Naive thymus-derived CD8-positive, alpha-beta T cell (primary cell): ENCODE results near the gene FOXK1. TPM values are rescaled to one million over a fixed set of nuclear protein-coding genes. Genes with fewer than 3 reads are reported as not detected.
A peak's percentile ranks its signal among the peaks of the same experiment; 100 is the strongest.
"Not testable (repeated sequence)": the region's sequence is repeated elsewhere in the genome, so short reads cannot be mapped to it uniquely, and the experiment has no call there.

Experiments used
- ATAC-seq, 2 donors: fragments of 150-1000 bp; cut with Tn5 transposase in 1 of 2; sonication (Bioruptor Pico), chemical (Tn5 transposase) in 1 of 2; 1 replicate in 1 of 2; 2 replicates in 1 of 2; pipeline ENCODE4 v1.10.0; 2021; ENCODE audit warnings: mild to moderate bottlenecking in 2 of 2, moderate library complexity in 2 of 2
- POLR2A ChIA-PET: fragments of 350-600 bp; sonication (Branson Sonifier 250); formaldehyde crosslinking; loops from one replicate; lab custom pipeline; 2021; ENCODE audit warnings: antibody characterized with exemption; lab: Charles Lee
- DNase-seq, 10 donors: peaks; one replicate each; pipeline versions ENCODE4 v3.0.0 to v3.0.0-alpha.2; 2020 to 2022
- H3K27ac Mint-ChIP-seq, 10 donors: one replicate each; pipeline ENCODE4 v1.8.0; 2020 to 2022; ENCODE audit warnings: mild to moderate bottlenecking in 10 of 10, mixed read lengths in 10 of 10, moderate library complexity in 4 of 10, inconsistent platforms in 1 of 10
- H3K27me3 Mint-ChIP-seq, 5 donors: one replicate each; pipeline ENCODE4 v1.8.0; 2021 to 2022; ENCODE audit warnings: mixed read lengths in 5 of 5
- H3K36me3 Mint-ChIP-seq, 3 donors: one replicate each; pipeline ENCODE4 v1.8.0; 2020 to 2022; ENCODE audit warnings: mixed read lengths in 3 of 3, mild to moderate bottlenecking in 2 of 3, inconsistent platforms in 1 of 3
- H3K4me1 Mint-ChIP-seq, 4 donors: one replicate each; pipeline ENCODE4 v1.8.0; 2021 to 2022; ENCODE audit warnings: mixed read lengths in 4 of 4
- H3K4me3 Mint-ChIP-seq, 10 donors: one replicate each; pipeline ENCODE4 v1.8.0; 2020 to 2022; ENCODE audit warnings: mild to moderate bottlenecking in 10 of 10, mixed read lengths in 10 of 10, moderate library complexity in 6 of 10, inconsistent platforms in 1 of 10
- H3K9me3 Mint-ChIP-seq, 9 donors: one replicate each; pipeline ENCODE4 v1.8.0; 2020 to 2022; ENCODE audit warnings: mixed read lengths in 9 of 9, mild to moderate bottlenecking in 3 of 9, inconsistent platforms in 1 of 9, moderate library complexity in 1 of 9
- polyA plus RNA-seq, 3 donors: library from polyadenylated mRNA; unstranded; fragments of 300-500 nt; fragmentation: Illumina TruSeq; gene quantifications; one replicate each; pipeline ENCODE4 v1.2.3, GENCODE V29; 2021
- total RNA-seq, 8 experiments: library from RNA in 2 of 8; stranded (reverse) in 2 of 8; gene quantifications; one replicate each; pipeline ENCODE4 v1.2.3 and lab custom pipeline; 2021 to 2026

The FOXK1 gene
- total and polyA plus RNA-seq, 5 experiments from 2014 or later = 2.3 to 78.5 (median 5.6) TPM

DNA sequence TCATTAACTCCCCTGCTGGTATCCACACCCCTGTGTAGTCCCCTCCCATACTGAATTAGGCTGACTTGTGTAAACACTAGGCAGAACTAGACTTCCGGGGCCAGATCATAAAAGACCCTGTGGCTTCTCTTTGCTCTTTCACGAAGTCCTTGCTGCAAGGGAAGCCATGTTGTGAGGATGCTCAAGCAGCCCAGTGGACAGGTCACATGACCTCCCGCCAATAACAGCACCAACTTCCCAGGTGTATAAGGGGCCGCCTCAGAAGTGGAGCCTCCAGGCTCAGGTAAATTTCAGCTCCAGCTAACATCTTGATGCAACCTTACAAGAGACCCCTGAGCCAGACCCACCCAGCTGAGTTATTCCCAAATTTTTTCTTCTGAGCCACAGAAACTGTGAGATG, 11.3 kb upstream of the FOXK1 start:
- no peak for DNase-seq
- Mint-ChIP-seq H3K9me3 (peaks cover 0 to 19% (median 0%) of the 10 kb centered on the region in 9 donors), H3K4me3 (no peak overlapping the region), H3K27me3 (peaks cover 0 to 6% (median 0%) of the 10 kb centered on the region in 5 donors), H3K27ac (no peak overlapping the region), H3K4me1 (no peaks in the 10 kb centered on the region), H3K36me3 (no peaks in the 10 kb centered on the region)
- POLR2A ChIA-PET = no interaction called here
- no peak for ATAC-seq

GRCh38 chr7:4675771-4676367, 6.2 kb upstream of the FOXK1 start:
- Mint-ChIP-seq H3K27me3 (peaks cover 0 to 4% (median 0%) of the 10 kb centered on the region in 5 donors), H3K27ac (no peak overlapping the region), H3K36me3 (no peaks in the 10 kb centered on the region), H3K9me3 (peaks cover 0 to 16% (median 0%) of the 10 kb centered on the region in 9 donors), H3K4me3 (no peak overlapping the region), H3K4me1 (peaks cover 0 to 5% (median under 1%) of the 10 kb centered on the region in 4 donors)
- DNase-seq (no peak), ATAC-seq (no peak)
- POLR2A ChIA-PET = interaction anchor here (0.8 kb wide), 1 partner anchor 33 kb away, joined by 4 read pairs; no protein-coding TSS in a partner anchor

DNA sequence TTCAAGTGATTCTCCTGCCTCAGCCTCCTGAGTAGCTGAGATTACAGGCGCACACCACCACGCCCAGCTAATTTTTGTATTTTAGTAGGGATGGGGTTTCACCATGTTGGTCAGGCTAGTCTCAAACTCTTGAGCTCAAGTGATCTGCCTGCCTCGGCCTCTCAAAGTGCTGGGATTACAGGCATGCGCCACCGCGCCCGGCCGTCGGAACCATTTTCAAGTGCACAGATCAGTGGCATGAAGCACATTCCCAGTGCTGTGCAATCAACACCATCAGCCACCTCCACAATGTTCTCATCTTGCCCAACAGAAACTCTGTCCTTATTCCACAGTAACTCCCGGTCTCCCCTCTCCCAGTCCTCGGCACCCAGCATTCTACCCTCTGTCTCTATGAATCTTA, 4.6 kb upstream of the FOXK1 start:
- H3K27ac Mint-ChIP-seq, ATAC-seq, H3K4me1 Mint-ChIP-seq: not testable (repeated sequence)

DNA sequence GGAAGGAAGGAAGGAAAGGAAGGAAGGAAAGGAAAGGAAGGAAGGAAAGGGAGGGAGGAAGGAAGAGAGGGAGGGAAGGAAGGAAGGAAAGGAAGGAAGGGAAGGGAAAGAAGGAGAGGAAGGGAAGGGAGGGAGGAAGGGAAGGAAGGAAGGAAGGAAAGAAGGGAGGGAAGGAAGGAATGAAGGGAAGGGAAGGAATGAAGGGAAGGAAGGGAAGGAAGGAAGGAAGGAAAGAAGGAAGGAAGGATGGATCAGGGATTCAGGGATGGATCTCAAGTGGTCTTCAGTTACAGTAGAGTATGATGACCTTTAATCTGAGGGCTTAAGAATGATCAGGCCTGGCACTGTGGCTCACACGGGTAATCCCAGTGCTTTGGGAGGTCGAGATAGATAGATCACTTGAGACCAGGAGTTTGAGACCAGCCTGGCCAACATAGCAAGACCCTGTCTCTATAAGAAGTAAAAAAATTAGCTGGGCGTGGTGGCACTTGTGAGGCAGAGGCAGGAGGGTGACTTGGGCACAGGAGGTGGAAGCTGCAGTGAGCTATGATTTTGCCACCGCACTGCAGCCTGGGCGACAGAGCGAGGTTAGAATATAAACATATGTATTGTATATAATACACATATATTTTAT, 760 bp upstream of the FOXK1 start:
- Mint-ChIP-seq H3K36me3 (peaks cover 0 to 12% (median 5%) of the 10 kb centered on the region in 3 donors), H3K4me3 (peak overlapping the region; percentile 81 to 95 (median 90)), H3K27ac (peak overlapping the region; percentile 72 to 98 (median 92)), H3K9me3 (no peaks in the 10 kb centered on the region), H3K4me1 (peaks cover 18 to 32% (median 27%) of the 10 kb centered on the region in 4 donors), H3K27me3 (no peaks in the 10 kb centered on the region)
- DNase-seq (peak in 1 of 10 donors; percentile 9), ATAC-seq (peak; percentile 4 to 14)
- POLR2A ChIA-PET = interaction anchor here (0.6 to 8.9 kb wide), 8 partner anchors 8 to 94 kb away, joined by 3 to 198 read pairs (median 6); partner anchors contain the start of gene AP5Z1

More for the DNA sequence above, 4.6 kb upstream of the FOXK1 start:
- H3K4me3 Mint-ChIP-seq, DNase-seq, H3K36me3 Mint-ChIP-seq, H3K27me3 Mint-ChIP-seq: not testable (repeated sequence)
- POLR2A ChIA-PET = interaction anchor here (0.6 to 1.3 kb wide), 2 partner anchors 36 to 403 kb away, joined by 4 read pairs; no protein-coding TSS in a partner anchor
- peaks cover 0 to 14% (median 0%) of the 10 kb centered on the region in 9 donors for H3K9me3 Mint-ChIP-seq

- Mint-ChIP-seq H3K4me1 (peaks cover 20 to 44% (median 38%) of the 10 kb centered on the region in 4 donors), H3K27ac (peak overlapping the region in 5 of 10 donors; percentile 73 to 99 (median 79)), H3K36me3 (peaks cover 0 to 18% (median 5%) of the 10 kb centered on the region in 3 donors), H3K27me3 (no peaks in the 10 kb centered on the region), H3K9me3 (no peaks in the 10 kb centered on the region), H3K4me3 (peak overlapping the region; percentile 41 to 99 (median 97))
- ATAC-seq (peak; percentile 29 to 32), DNase-seq (peak; percentile 13 to 72 (median 33))
- POLR2A ChIA-PET = interaction anchor here (1.0 to 8.9 kb wide), 8 partner anchors 40 to 92 kb away, joined by 3 to 198 read pairs (median 6); partner anchors contain the start of gene AP5Z1
These were observed 537 bp downstream of the FOXK1 start for GRCh38 chr7:4682621-4683042.

DNA sequence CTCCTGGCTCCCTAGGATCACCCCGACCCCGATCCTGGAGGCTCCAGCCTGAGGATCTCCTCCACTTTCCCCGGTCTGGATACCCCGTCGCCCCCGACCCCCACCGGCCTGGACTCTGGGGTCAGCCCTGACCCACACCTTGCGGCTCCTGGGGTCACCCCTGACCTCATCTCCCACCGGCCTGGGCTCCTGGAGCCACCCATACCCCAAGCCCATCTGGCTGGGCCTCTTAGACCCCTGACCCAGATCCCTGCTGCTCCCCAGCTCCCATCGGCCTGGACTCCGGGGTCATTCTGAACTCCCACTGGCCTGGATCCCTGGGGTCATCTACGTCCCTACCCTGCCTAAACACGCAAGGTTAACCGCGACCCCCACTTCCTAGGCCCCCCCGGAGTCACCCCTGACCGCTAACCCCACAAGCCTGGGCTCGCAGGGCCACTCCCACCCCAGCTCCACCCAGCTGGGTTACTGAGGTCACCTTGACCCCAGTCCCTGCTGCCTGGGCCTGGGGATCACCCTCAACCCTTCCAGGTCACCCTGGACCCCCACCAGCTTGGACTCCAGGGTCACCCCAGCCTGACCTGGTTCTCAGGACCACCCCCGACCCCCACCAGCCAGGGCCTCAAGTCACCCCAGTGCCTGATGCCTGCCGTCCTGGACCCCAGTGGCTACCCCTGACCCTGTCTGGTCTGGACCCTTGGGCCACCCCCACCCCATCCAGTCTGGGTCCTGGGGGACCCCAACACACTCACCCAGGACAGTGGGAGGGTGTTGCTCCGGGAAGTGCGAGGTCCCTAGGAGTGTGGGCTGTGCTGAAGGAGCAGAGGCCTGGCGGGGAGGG, 1.2 kb downstream of the FOXK1 start:
- POLR2A ChIA-PET = interaction anchor here (0.6 to 8.9 kb wide), 8 partner anchors 41 to 695 kb away, joined by 3 to 198 read pairs (median 5); partner anchors contain the start of gene AP5Z1
- no peak for ATAC-seq
- Mint-ChIP-seq H3K4me3 (peak overlapping the region; percentile 86 to 99 (median 98)), H3K36me3 (peaks cover 0 to 22% (median 5%) of the 10 kb centered on the region in 3 donors), H3K27ac (peak overlapping the region; percentile 94 to 100 (median 97)), H3K4me1 (peaks cover 22 to 50% (median 43%) of the 10 kb centered on the region in 4 donors), H3K27me3 (no peaks in the 10 kb centered on the region), H3K9me3 (no peaks in the 10 kb centered on the region)
- peak in 5 of 10 donors; percentile 2 to 14 (median 12) for DNase-seq

- no peaks in the 10 kb centered on the region for H3K9me3 Mint-ChIP-seq
- peaks cover 0 to 29% (median 5%) of the 10 kb centered on the region in 3 donors for H3K36me3 Mint-ChIP-seq
- H3K27ac Mint-ChIP-seq = peak overlapping the region; percentile 94 to 100 (median 97)
- peaks cover 23 to 58% (median 50%) of the 10 kb centered on the region in 4 donors for H3K4me1 Mint-ChIP-seq
- ATAC-seq = peak; percentile 37 to 60
- POLR2A ChIA-PET = interaction anchor here (0.6 to 8.9 kb wide), 5 partner anchors 41 to 694 kb away, joined by 3 to 198 read pairs (median 39); partner anchors contain the start of gene AP5Z1
- peak in 8 of 10 donors; percentile 22 to 66 (median 44) for DNase-seq
- no peaks in the 10 kb centered on the region for H3K27me3 Mint-ChIP-seq
- peak overlapping the region; percentile 86 to 99 (median 98) for H3K4me3 Mint-ChIP-seq
These were observed 1.9 kb downstream of the FOXK1 start for GRCh38 chr7:4683884-4684565.

DNA sequence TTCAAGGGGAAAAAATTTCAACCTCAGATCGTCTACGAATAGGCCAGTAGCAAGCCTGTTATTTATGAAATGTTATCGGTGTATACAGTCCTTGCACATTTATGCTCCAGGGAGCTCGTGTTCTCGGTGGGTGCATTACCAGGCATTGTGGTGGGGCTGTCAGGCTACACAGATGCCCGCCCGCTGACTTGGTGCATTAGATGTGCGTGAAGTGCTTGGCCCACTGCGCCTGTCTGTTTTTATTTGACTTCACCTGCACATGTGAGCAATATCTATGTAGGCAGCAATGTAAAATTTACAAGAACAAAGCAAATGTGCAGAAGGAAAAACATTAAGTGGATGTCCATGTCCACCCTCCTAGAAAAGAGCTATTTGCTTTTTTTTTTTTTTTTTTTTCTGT, 2.8 kb downstream of the FOXK1 start:
- POLR2A ChIA-PET = interaction anchor here (0.6 to 8.9 kb wide), 7 partner anchors 40 to 128 kb away, joined by 3 to 198 read pairs (median 5); partner anchors contain the start of gene AP5Z1
- Mint-ChIP-seq H3K4me1 (peaks cover 31 to 66% (median 58%) of the 10 kb centered on the region in 4 donors), H3K4me3 (peak overlapping the region; percentile 86 to 99 (median 98)), H3K27ac (peak overlapping the region; percentile 94 to 100 (median 97)), H3K36me3 (peaks cover 0 to 33% (median 5%) of the 10 kb centered on the region in 3 donors), H3K27me3 (no peaks in the 10 kb centered on the region), H3K9me3 (no peaks in the 10 kb centered on the region)
- ATAC-seq = no peak
- DNase-seq = no peak

DNA sequence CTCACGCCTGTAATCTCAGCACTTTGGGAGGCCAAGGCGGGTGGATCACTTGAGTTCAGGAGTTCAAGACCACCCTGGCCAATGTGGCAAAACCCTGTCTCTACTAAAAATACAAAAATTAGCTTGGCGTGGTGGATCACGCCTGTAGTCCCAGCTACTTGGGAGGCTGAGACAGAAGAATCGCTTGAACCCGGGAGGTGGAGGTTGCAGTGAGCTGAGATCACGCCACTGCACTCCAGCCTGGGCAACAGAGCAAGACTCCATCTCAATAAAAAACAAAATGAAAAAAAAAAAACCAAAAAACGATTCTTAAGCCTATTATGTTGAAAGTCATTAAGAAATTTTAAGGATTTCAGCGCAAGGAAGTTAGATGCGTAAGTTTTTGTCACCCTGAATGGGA, 3.6 kb downstream of the FOXK1 start:
- DNase-seq, H3K9me3 Mint-ChIP-seq, H3K27me3 Mint-ChIP-seq, ATAC-seq: not testable (repeated sequence)
- H3K27ac Mint-ChIP-seq = peak overlapping the region in 7 of 10 donors; percentile 6 to 97 (median 80)
- peak overlapping the region in 8 of 10 donors; percentile 14 to 97 (median 66) for H3K4me3 Mint-ChIP-seq
- POLR2A ChIA-PET = interaction anchor here (0.7 to 8.9 kb wide), 7 partner anchors 39 to 127 kb away, joined by 3 to 198 read pairs (median 5); partner anchors contain the start of gene AP5Z1
- peaks cover 0 to 34% (median 5%) of the 10 kb centered on the region in 3 donors for H3K36me3 Mint-ChIP-seq
- H3K4me1 Mint-ChIP-seq = peaks cover 36 to 74% (median 66%) of the 10 kb centered on the region in 4 donors

- H3K4me3 Mint-ChIP-seq = peak overlapping the region in 8 of 10 donors; percentile 22 to 71 (median 44)
- POLR2A ChIA-PET = no interaction called here
- H3K27ac Mint-ChIP-seq = peak overlapping the region in 7 of 10 donors; percentile 3 to 73 (median 56)
These were observed 5.9 kb downstream of the FOXK1 start for GRCh38 chr7:4687956-4688355.

GRCh38 chr7:4689151-4689550, 7.1 kb downstream of the FOXK1 start:
- H3K4me3 Mint-ChIP-seq = peak overlapping the region in 8 of 10 donors; percentile 3 to 69 (median 52)
- DNase-seq (peak in 1 of 10 donors; percentile 8), ATAC-seq (peak in 1 of 2 donors; percentile 6)
- POLR2A ChIA-PET = no interaction called here
- peaks cover 0 to 46% (median under 1%) of the 10 kb centered on the region in 3 donors for H3K36me3 Mint-ChIP-seq
- no peaks in the 10 kb centered on the region for H3K9me3 Mint-ChIP-seq
- peaks cover 42 to 85% (median 79%) of the 10 kb centered on the region in 4 donors for H3K4me1 Mint-ChIP-seq
- no peaks in the 10 kb centered on the region for H3K27me3 Mint-ChIP-seq
- H3K27ac Mint-ChIP-seq = peak overlapping the region in 3 of 10 donors; percentile 22 to 92 (median 62)

More at GRCh38 chr7:4687956-4688355, 5.9 kb downstream of the FOXK1 start:
- ATAC-seq = no peak
- Mint-ChIP-seq H3K36me3 (peaks cover 0 to 46% (median 5%) of the 10 kb centered on the region in 3 donors), H3K4me1 (peaks cover 43 to 88% (median 78%) of the 10 kb centered on the region in 4 donors), H3K27me3 (no peaks in the 10 kb centered on the region), H3K9me3 (no peaks in the 10 kb centered on the region)
- DNase-seq = no peak
